MM.1S (cell line): ENCODE data around the gene PRR20G.

Experiments
- DNase-seq: peaks from one replicate; pipeline ENCODE4 v3.0.0-alpha.2; 2015
- H2AFZ ChIP-seq: fragments of 300-600 bp; sonication (generic); 2 replicates; pipeline ENCODE4 v1.6.0; 2016; ENCODE audit warnings: antibody characterized with exemption, low read length
- H3F3A ChIP-seq: fragments of 300-600 bp; sonication (generic); 2 replicates; pipeline ENCODE4 v1.6.1; 2016; ENCODE audit warnings: mild to moderate bottlenecking, antibody characterized with exemption, low read length, moderate library complexity, mixed read lengths; ENCODE audit not compliant: insufficient read depth
- H3K27ac ChIP-seq: fragments of 300-600 bp; sonication (generic); 2 replicates; pipeline ENCODE4 v1.5.1; 2016; ENCODE audit warnings: mild to moderate bottlenecking, low read length
- H3K27me3 ChIP-seq: fragments of 300-600 bp; sonication (generic); replicated peaks from 2 replicates; pipeline ENCODE4 v1.6.0; 2016; ENCODE audit warnings: low read length; ENCODE audit not compliant: insufficient read depth
- H3K36me3 ChIP-seq: fragments of 300-600 bp; sonication (generic); replicated peaks from 2 replicates; pipeline ENCODE4 v1.6.1; 2016; ENCODE audit warnings: mild to moderate bottlenecking, low read length, mixed read lengths; ENCODE audit not compliant: insufficient read depth
- H3K4me1 ChIP-seq: fragments of 300-600 bp; sonication (generic); 2 replicates; pipeline ENCODE4 v1.6.1; 2016; ENCODE audit warnings: low read length, mixed read lengths
- H3K4me2 ChIP-seq: fragments of 300-600 bp; sonication (generic); 2 replicates; pipeline ENCODE4 v1.6.0; 2016; ENCODE audit warnings: low read depth, low read length
- H3K4me3 ChIP-seq: fragments of 300-600 bp; sonication (generic); 2 replicates; pipeline ENCODE4 v1.5.1; 2016; ENCODE audit warnings: low read length, mixed read lengths
- H3K79me2 ChIP-seq: fragments of 300-600 bp; sonication (generic); 2 replicates; pipeline ENCODE4 v1.6.1; 2016; ENCODE audit warnings: mixed run types, low read length, mixed read lengths
- H3K9ac ChIP-seq: fragments of 300-600 bp; sonication (generic); 2 replicates; pipeline ENCODE4 v1.6.1; 2016; ENCODE audit warnings: low read length, mixed read lengths
- H3K9me2 ChIP-seq: fragments of 300-600 bp; sonication (generic); replicated peaks from 2 replicates; pipeline ENCODE4 v1.6.1; 2016; ENCODE audit warnings: mild to moderate bottlenecking, low read length, mixed read lengths; ENCODE audit not compliant: insufficient read depth
- H3K9me3 ChIP-seq: fragments of 300-600 bp; sonication (generic); replicated peaks from 2 replicates; pipeline ENCODE4 v1.6.1; 2016; ENCODE audit warnings: mild to moderate bottlenecking, low read length, mixed read lengths; ENCODE audit not compliant: insufficient read depth
- H4K20me1 ChIP-seq: fragments of 300-600 bp; sonication (generic); 2 replicates; pipeline ENCODE4 v1.6.1; 2016; ENCODE audit warnings: mild to moderate bottlenecking, low read length, moderate library complexity, mixed read lengths; ENCODE audit not compliant: insufficient read depth
- EZH2 ChIP-seq: fragments of 300-600 bp; sonication (generic); optimal IDR thresholded peaks from 2 replicates; pipeline ENCODE3; 2017; ENCODE audit warnings: low read depth, mild to moderate bottlenecking, antibody characterized with exemption, low read length, mixed read lengths
- EZH2phosphoT487 ChIP-seq: fragments of 300-600 bp; sonication (generic); IDR thresholded peaks from 2 replicates; pipeline ENCODE4 v1.6.1; 2018; ENCODE audit warnings: antibody characterized with exemption, low read length
- TF ChIP-seq, protein P1 (sequence below): fragments of 300-600 bp; sonication (generic); IDR thresholded peaks from 2 replicates; pipeline ENCODE4 v1.5.1; 2016; ENCODE audit warnings: antibody characterized with exemption, low read length, mixed read lengths

PRR20G gene

DNA sequence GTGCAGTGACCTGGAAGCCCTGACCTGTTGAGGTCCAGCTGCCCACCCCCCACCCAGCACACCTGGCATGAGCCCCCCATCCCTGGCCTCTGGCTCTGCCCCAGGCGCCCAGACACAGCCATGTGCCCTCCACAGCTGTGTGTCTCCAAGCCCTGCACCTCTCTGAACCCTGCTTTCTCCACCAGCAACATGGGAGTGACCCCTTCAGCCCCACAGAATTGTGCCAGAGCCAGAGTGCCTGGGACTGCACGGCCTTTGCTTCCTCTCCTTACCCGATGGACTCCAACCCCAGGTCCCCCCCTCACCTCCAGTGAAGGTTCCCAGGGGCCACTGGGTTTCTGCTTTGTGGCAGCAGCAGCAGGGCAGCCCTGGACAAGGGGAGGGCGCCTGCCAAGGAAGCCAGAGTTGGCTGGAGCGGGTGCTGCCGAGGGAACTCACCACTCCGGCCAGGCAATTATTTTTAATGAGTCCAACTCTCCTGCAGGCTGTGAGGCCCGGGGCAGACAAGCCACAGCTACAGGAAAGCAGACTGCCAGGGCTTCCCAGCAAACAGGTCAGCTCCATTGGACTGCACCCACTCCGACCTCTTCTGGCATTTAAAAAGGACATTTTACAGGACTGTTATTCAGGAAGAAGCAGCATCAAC is 24.1 kb downstream of the PRR20G start:
- Histone ChIP-seq H3K79me2 (no peaks in the 10 kb centered on the region), H3K4me3 (no peak overlapping the region), H3K27ac (no peak overlapping the region), H3K9ac (no peak overlapping the region), H4K20me1 (no peaks in the 10 kb centered on the region), H3K9me3 (no peaks in the 10 kb centered on the region), H3K4me2 (no peak overlapping the region), H3K27me3 (0 out of 2 replicates have a peak, but pooled peaks cover 6% of the 10 kb centered on the region), H3K9me2 (no peaks in the 10 kb centered on the region), H3F3A (no peaks in the 10 kb centered on the region), H3K36me3 (no peaks in the 10 kb centered on the region), H2AFZ (no peak overlapping the region), H3K4me1 (no peaks in the 10 kb centered on the region)
- TF ChIP-seq, protein P1, sequence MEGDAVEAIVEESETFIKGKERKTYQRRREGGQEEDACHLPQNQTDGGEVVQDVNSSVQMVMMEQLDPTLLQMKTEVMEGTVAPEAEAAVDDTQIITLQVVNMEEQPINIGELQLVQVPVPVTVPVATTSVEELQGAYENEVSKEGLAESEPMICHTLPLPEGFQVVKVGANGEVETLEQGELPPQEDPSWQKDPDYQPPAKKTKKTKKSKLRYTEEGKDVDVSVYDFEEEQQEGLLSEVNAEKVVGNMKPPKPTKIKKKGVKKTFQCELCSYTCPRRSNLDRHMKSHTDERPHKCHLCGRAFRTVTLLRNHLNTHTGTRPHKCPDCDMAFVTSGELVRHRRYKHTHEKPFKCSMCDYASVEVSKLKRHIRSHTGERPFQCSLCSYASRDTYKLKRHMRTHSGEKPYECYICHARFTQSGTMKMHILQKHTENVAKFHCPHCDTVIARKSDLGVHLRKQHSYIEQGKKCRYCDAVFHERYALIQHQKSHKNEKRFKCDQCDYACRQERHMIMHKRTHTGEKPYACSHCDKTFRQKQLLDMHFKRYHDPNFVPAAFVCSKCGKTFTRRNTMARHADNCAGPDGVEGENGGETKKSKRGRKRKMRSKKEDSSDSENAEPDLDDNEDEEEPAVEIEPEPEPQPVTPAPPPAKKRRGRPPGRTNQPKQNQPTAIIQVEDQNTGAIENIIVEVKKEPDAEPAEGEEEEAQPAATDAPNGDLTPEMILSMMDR = no peak
- TF ChIP-seq EZH2 (no peak), EZH2phosphoT487 (no peak)
- no peak for DNase-seq

DNA sequence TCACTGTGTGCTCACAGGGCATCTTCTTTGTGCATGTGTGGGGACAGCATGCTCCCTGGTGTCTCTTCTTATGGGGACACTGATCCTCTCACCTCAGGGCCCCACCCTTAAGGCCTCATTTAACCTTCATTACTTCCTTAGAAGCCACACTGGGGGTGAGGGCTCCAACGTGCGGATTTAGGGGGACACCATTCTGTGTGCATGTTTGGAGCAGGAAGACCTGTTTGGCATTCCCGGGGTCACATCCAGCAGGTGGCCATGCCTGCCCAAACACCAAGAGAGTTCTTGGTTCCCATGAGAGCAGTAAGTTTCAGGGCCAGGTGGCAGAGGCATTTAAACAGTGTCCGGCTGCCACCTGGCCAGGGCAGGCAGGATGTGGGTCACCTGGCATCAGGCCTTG is 24.8 kb downstream of the PRR20G start:
- Histone ChIP-seq H4K20me1 (no peaks in the 10 kb centered on the region), H3K4me3 (no peak overlapping the region), H3K4me2 (no peak overlapping the region), H3K9ac (no peak overlapping the region), H3K36me3 (no peaks in the 10 kb centered on the region), H3K9me3 (no peaks in the 10 kb centered on the region), H3F3A (no peaks in the 10 kb centered on the region), H3K79me2 (no peaks in the 10 kb centered on the region), H3K4me1 (no peaks in the 10 kb centered on the region), H3K27me3 (0 out of 2 replicates have a peak, but pooled peaks cover 6% of the 10 kb centered on the region), H2AFZ (no peak overlapping the region), H3K9me2 (no peaks in the 10 kb centered on the region), H3K27ac (no peak overlapping the region)
- no peak for DNase-seq
- TF ChIP-seq EZH2phosphoT487 = no peak
- TF ChIP-seq, protein P1 = no peak
- no peak for TF ChIP-seq EZH2

DNA sequence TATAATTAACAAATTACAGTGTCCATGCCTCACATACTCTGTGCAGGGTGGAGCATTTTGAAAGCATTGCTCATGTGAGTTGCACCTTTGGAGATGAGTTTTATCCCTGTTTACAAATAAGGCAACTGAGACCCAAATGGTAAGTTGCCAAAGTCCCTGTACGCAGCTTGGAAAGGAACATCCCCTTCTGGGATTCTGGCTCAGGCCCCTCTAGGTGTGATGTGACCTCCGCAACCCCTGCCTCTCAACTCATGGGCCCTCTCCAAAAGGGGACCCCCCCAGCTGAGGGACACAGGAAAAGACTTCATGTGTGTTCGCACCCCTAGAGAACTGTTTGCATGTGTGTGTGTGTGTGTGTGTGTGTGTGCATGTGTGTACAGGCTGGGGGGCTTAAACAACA is 25.3 kb downstream of the PRR20G start:
- no peak for DNase-seq
- Histone ChIP-seq H3K36me3 (no peaks in the 10 kb centered on the region), H3F3A (no peaks in the 10 kb centered on the region), H3K27ac (no peak overlapping the region), H3K4me3 (no peak overlapping the region), H3K27me3 (0 out of 2 replicates have a peak, but pooled peaks cover 6% of the 10 kb centered on the region), H3K4me1 (no peaks in the 10 kb centered on the region), H2AFZ (no peak overlapping the region), H3K9me3 (no peaks in the 10 kb centered on the region), H4K20me1 (no peaks in the 10 kb centered on the region), H3K9ac (no peak overlapping the region), H3K4me2 (no peak overlapping the region), H3K9me2 (no peaks in the 10 kb centered on the region), H3K79me2 (no peaks in the 10 kb centered on the region)
- TF ChIP-seq, protein P1 = no peak
- no peak for TF ChIP-seq EZH2
- no peak for TF ChIP-seq EZH2phosphoT487
